Peyer's patch (tissue), 4 donors: ENCODE data around the gene TNFAIP3. TPM values are rescaled to one million over a fixed set of nuclear protein-coding genes. Genes with fewer than 3 reads are reported as not detected.

Source experiments
- DNase-seq, 3 donors: peaks; one replicate each; pipeline ENCODE4 v3.0.0-alpha.2; 2017 to 2019
- H3K27ac ChIP-seq, 4 donors: fragments of 200-600 bp; sonication (generic); one replicate each; pipeline ENCODE4 v1.5.1; 2016 to 2019
- H3K27me3 ChIP-seq, 2 donors: fragments of 200-600 bp; sonication (generic); one replicate each; pipeline ENCODE4 v1.5.1; 2019
- H3K36me3 ChIP-seq, 3 donors: fragments of 200-600 bp; sonication (generic); one replicate each; pipeline ENCODE4 v1.5.1; 2016 to 2019
- H3K4me1 ChIP-seq, 4 donors: fragments of 200-600 bp; sonication (generic); one replicate each; pipeline ENCODE4 v1.5.1; 2016 to 2019
- H3K4me3 ChIP-seq, 4 donors: fragments of 200-600 bp; sonication (generic); 1 replicate in 3 of 4; 2 replicates in 1 of 4; pipeline ENCODE4 v1.5.1; 2016 to 2019; ENCODE audit warnings: mild to moderate bottlenecking in 1 of 4
- H3K9me3 ChIP-seq, 4 donors: fragments of 200-600 bp; sonication (generic); one replicate each; pipeline ENCODE4 v1.5.1; 2016 to 2019; ENCODE audit warnings: mild to moderate bottlenecking in 1 of 4
- POLR2A ChIP-seq, 2 donors: fragments of 450-650 bp; IDR thresholded peaks; one replicate each; pipeline ENCODE4 v1.5.1; 2017; ENCODE audit warnings: antibody characterized with exemption in 2 of 2, mild to moderate bottlenecking in 2 of 2, moderate library complexity in 2 of 2
- total RNA-seq, 4 donors: library from RNA; depleted of rRNA; stranded (reverse); fragments of >200 nt; gene quantifications; one replicate each; pipeline ENCODE4 v1.1.0, GENCODE V29; 2016
- TF ChIP-seq, protein P1 (sequence below), 6 experiments: fragments of 450-650 bp in 4 of 6; fragments of 200-600 bp in 2 of 6; sonication (generic) in 1 of 6; IDR thresholded peaks; one replicate each; pipeline ENCODE4 v1.5.1; 2017 to 2019; ENCODE audit warnings: antibody characterized with exemption in 6 of 6, mild to moderate bottlenecking in 3 of 6, moderate library complexity in 1 of 6

TNFAIP3 gene
- total RNA-seq, 4 donors from 2014 or later: 19.3 to 66.8 (median 30.6) TPM

DNA sequence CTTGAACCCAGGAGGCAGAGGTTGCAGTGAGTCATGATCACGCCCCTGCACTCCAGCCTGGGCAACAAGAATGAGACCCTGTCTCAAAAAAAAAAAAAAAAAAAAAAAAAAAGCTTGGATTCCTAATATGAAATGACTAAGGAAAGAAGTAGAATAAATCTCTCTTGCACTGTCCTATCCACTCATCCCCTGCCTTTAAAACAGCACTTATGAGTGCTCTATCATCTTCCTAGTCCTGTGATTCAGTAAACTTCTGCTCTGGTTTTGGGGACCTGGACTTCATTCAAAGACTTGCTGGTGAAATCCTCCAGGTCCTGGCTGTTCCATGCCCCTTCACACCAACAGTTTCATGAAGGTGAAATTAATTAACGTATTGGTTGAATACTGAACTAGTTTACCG, 29.6 kb downstream of the TNFAIP3 start:
- Histone ChIP-seq H3K4me1 (no peaks in the 10 kb centered on the region), H3K27me3 (no peaks in the 10 kb centered on the region), H3K36me3 (no peaks in the 10 kb centered on the region), H3K4me3 (no peak overlapping the region), H3K27ac (no peak overlapping the region), H3K9me3 (no peaks in the 10 kb centered on the region)
- TF ChIP-seq, protein P1, sequence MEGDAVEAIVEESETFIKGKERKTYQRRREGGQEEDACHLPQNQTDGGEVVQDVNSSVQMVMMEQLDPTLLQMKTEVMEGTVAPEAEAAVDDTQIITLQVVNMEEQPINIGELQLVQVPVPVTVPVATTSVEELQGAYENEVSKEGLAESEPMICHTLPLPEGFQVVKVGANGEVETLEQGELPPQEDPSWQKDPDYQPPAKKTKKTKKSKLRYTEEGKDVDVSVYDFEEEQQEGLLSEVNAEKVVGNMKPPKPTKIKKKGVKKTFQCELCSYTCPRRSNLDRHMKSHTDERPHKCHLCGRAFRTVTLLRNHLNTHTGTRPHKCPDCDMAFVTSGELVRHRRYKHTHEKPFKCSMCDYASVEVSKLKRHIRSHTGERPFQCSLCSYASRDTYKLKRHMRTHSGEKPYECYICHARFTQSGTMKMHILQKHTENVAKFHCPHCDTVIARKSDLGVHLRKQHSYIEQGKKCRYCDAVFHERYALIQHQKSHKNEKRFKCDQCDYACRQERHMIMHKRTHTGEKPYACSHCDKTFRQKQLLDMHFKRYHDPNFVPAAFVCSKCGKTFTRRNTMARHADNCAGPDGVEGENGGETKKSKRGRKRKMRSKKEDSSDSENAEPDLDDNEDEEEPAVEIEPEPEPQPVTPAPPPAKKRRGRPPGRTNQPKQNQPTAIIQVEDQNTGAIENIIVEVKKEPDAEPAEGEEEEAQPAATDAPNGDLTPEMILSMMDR (IDR thresholded peaks at IDR 0.05): no peak
- TF ChIP-seq POLR2A (IDR thresholded peaks at IDR 0.05): no peak
- DNase-seq: no peak

DNA sequence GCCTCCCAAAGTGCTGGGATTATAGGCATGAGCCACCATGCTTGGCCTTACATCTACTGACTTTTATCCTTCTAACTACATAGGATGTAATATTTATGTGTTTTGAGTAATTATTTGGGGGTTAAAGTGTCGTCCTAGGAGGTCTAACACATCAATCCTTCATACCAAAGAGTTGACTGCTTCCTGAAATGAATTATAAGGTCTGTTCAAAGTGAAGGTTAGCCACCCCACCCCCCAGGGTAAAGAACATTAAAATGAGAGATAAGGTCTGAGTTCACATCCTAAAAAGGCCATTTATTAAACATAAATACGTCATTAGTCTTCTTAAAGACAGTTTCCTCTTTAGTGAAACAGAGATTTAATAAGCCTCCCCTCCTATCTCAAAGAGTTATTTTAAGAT, 33.8 kb downstream of the TNFAIP3 start:
- peaks cover 0 to 3% (median 0%) of the 10 kb centered on the region in 4 donors for H3K4me1 ChIP-seq
- no peak overlapping the region for H3K4me3 ChIP-seq
- H3K27ac ChIP-seq: no peak overlapping the region
- H3K9me3 ChIP-seq: no peaks in the 10 kb centered on the region
- H3K27me3 ChIP-seq: no peaks in the 10 kb centered on the region
- H3K36me3 ChIP-seq: no peaks in the 10 kb centered on the region
- no peak for DNase-seq
- TF ChIP-seq POLR2A (IDR thresholded peaks at IDR 0.05): no peak
- TF ChIP-seq, protein P1 (IDR thresholded peaks at IDR 0.05): no peak

DNA sequence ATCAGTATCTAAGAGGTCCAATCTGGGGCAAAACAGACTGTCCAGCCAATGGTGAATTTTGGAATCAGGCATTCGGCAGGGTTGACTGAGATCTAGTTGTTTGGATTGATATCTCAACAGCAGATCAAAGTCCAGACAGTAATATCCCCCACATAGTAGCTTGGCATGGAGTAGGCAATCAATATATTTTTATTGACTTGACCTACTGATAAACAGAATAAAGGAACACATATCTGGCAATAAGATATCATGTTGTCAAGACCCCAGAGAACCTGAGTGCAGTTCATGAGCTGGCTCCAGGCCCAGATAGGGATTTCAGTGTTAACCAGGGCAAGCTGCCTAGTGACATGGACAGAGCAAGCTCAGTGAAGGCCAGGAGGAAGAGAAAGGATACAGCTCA, 34.4 kb downstream of the TNFAIP3 start:
- Histone ChIP-seq H3K27ac (no peak overlapping the region), H3K4me1 (peaks cover 0 to 3% (median 0%) of the 10 kb centered on the region in 4 donors), H3K4me3 (no peak overlapping the region), H3K27me3 (no peaks in the 10 kb centered on the region), H3K36me3 (no peaks in the 10 kb centered on the region), H3K9me3 (no peaks in the 10 kb centered on the region)
- TF ChIP-seq, protein P1 (IDR thresholded peaks at IDR 0.05): no peak
- no peak for TF ChIP-seq POLR2A (IDR thresholded peaks at IDR 0.05)
- DNase-seq: no peak

DNA sequence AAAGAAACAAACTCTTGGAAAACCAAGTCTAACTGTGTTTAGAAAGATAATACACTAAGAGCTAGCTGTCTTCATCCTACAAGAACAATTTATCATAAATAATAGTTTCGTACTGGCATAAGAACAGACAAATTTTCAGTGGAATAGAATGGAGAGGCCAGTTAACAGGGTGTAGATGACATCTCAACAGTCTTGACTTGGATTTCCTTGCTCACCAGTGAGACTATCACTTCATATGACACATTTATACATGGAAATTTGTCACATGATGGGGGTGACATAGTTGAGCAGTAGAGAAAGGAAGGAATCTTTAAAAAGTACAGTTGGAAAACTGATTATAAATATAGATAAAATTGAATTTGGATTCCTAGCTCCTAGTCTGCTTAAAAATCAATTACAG, 35.6 kb downstream of the TNFAIP3 start:
- DNase-seq: no peak
- H3K36me3 ChIP-seq: no peaks in the 10 kb centered on the region
- H3K27ac ChIP-seq: no peak overlapping the region
- H3K4me3 ChIP-seq: no peak overlapping the region
- H3K4me1 ChIP-seq: peaks cover 0 to 3% (median 0%) of the 10 kb centered on the region in 4 donors
- H3K9me3 ChIP-seq: no peaks in the 10 kb centered on the region
- no peaks in the 10 kb centered on the region for H3K27me3 ChIP-seq
- TF ChIP-seq POLR2A (IDR thresholded peaks at IDR 0.05): no peak
- TF ChIP-seq, protein P1 (IDR thresholded peaks at IDR 0.05): no peak

DNA sequence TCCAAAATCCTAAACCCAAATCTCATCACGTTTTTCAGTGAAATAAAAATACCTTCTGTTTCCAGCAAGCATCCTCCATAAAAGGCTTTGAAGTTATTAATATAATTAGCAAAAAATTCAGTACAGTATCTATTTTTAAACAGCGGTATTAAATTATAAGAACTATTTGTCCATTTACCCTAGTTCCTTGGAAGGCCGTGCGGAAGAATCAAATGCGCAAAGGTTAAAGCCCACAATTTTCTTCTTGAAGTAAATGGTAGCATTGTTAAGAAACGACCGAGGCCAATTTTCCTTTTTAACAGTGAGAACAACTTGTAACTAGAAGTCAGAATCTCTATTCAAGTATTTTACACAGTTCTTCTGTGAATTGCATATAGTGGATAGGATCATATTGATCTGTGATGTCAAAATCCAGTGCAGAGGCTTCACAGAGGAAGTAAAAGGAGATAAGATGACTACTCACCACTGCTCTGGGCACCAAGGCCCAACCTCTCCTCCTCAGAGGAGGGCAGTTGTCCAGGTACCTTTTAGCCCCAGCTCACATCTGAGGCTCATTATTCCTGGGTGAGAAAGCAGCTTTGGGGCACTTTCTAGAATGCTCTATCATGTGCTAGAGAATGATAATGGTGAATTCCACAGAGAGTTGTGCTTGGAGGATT, 36.3 kb downstream of the TNFAIP3 start:
- TF ChIP-seq POLR2A (IDR thresholded peaks at IDR 0.05): no peak
- DNase-seq: no peak
- Histone ChIP-seq H3K4me3 (no peak overlapping the region), H3K27me3 (no peaks in the 10 kb centered on the region), H3K27ac (no peak overlapping the region), H3K36me3 (no peaks in the 10 kb centered on the region), H3K9me3 (no peaks in the 10 kb centered on the region), H3K4me1 (peaks cover 0 to 3% (median 0%) of the 10 kb centered on the region in 4 donors)

DNA sequence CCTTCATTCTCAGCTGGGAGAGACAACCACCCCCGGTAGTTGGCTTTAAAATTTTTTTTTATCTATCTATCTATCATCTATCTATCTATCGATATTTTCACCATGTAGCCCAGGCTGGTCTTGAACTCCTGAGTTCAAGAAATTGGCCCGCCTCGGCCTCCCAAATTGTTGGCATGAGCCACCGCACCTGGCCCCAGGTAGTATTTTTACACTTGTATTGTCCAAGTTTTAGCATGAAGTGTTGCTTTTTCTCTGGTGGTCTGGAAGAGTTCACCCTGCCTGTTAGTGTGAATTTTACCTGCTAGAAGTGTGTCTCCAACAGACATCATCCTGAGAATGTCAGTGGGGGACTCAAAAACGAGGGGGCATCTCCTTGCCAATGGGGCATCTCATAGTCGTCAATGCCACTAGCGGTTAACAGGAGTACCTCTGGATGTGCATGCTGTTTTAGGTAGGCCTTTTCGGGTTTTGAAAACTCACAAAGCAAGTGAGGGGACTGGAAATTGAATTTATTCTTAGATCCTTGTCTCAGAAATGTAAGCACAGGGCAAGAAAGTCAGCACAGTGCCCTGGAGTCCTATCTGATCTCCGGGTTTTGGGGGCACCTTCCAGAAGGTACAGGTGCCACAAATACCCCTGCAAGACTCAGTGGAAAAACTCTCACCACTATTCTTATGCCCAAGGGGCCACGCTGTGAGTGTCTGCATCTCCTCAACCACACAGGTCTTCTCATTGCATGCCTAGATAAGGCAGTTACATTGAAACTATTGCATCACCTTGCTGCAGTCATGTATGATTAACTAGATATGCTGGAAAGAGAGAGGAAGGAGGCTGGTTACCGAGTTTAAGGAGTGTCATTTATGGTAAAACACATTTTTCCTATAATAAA, 37.1 kb downstream of the TNFAIP3 start:
- no peaks in the 10 kb centered on the region for H3K27me3 ChIP-seq
- TF ChIP-seq POLR2A (IDR thresholded peaks at IDR 0.05): no peak
- TF ChIP-seq, protein P1 (IDR thresholded peaks at IDR 0.05): no peak
- DNase-seq: no peak
- no peaks in the 10 kb centered on the region for H3K9me3 ChIP-seq
- no peak overlapping the region for H3K27ac ChIP-seq
- H3K4me3 ChIP-seq: peak overlapping the region in 2 of 4 donors; percentile 3 to 9
- H3K36me3 ChIP-seq: no peaks in the 10 kb centered on the region
- H3K4me1 ChIP-seq: peaks cover 0 to 3% (median 0%) of the 10 kb centered on the region in 4 donors
